Measurements from ENCODE around the gene MRPL44. TPM values are rescaled to one million over a fixed set of nuclear protein-coding genes. Genes with fewer than 3 reads are reported as not detected.

Gene MRPL44
- polyA plus RNA-seq, 1 experiment: 24.3 TPM

DNA sequence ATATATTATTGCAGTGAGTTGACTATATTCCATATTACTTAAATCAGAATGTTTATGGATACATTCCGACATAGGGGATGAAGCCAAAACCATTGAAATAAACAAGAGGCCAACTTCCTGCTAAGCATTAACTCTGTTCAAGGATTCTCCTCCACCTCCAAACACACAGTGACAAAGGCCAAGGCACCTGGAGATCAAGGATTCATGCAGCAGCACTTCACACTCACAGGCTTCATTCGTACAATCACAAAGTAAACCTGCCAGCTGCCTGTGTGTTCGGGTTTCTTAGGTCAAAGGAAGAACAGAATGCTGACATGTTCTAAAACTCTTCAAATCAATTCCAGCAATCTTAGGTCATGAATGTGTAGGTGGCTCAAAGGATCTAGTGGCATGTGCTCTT is 35.0 kb upstream of the MRPL44 start:
- TF ChIP-seq CTCF (IDR thresholded peaks at IDR 0.05; ENCODE audit: low read depth, low read length): no peak
- DNase-seq (ENCODE audit: low read depth, low spot score): no peak
- Histone ChIP-seq H3K9me3 (ENCODE audit: control insufficient read depth, insufficient read depth, low read length) (peaks cover 8% of the 10 kb centered on the region), H3K4me3 (ENCODE audit: low read depth, low read length) (no peak overlapping the region), H3K27ac (ENCODE audit: low read depth, low read length) (no peak overlapping the region), H3K27me3 (ENCODE audit: control insufficient read depth, insufficient read depth, low read length) (no peaks in the 10 kb centered on the region)
- ChIA-PET POLR2A (no interaction called here), CTCF (no interaction called here)

- Histone ChIP-seq H3K9me3 (ENCODE audit: control insufficient read depth, insufficient read depth, low read length) (peaks cover 15% of the 10 kb centered on the region), H3K27ac (ENCODE audit: low read depth, low read length) (no peak overlapping the region), H3K4me3 (ENCODE audit: low read depth, low read length) (no peak overlapping the region), H3K27me3 (ENCODE audit: control insufficient read depth, insufficient read depth, low read length) (no peaks in the 10 kb centered on the region)
- no peak for DNase-seq (ENCODE audit: low read depth, low spot score)
- POLR2A ChIA-PET: no interaction called here
- CTCF ChIA-PET: interaction anchor here (1.2 kb wide), 1 partner anchor 14 kb away, joined by 3 read pairs; no protein-coding TSS in a partner anchor
- TF ChIP-seq CTCF (IDR thresholded peaks at IDR 0.05; ENCODE audit: low read depth, low read length): no peak
Observed at GRCh38 chr2:223923976-223924375, 33.3 kb upstream of the MRPL44 start.

GRCh38 chr2:223925106-223925505 is 32.2 kb upstream of the MRPL44 start:
- ChIA-PET CTCF (interaction anchor here (0.5 to 1.2 kb wide), 3 partner anchors 15 to 252 kb away, joined by 3 to 6 read pairs (median 3); no protein-coding TSS in a partner anchor), POLR2A (no interaction called here)

DNA sequence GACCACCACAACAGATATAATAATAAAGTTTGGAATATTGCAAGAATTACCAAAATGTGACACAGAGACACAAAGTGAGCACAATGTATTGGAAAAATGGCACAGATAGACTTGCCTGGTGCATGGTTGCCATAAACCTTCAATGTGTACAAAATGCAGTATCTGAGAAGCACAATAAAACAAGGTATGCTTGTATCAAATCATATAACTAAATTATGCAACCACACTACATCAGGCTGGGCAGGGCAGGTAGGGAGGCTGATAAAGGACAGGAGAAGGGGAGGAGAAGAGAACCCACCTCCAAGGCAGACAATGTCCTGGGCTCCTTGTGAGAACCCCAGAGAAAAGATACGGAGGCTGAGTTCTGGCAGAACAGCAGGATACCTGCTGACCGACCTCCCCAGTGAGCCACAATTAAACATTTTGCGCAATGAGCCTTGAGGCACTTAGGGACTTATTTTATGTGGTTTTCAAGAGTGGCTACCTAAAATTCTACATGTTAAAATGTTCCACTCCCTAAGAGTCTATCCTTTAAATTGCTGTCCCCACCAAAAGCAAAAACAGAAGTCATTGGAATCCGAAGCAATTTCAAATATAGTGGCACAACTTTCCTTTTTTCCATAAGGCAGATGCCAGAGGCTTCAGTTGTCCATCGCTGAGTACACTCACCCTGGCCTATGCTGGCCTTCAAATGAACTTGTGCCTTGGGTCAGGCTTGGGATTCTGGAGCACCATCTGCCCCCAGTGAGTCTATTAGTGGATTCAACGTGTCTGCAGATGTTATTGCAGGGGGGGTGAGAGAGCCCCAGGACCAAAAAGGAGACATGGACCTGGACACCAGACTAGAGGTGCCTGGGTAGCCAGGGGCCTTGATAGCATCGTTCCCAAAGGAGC is 28.9 kb upstream of the MRPL44 start:
- Histone ChIP-seq H3K27ac (ENCODE audit: low read depth, low read length) (no peak overlapping the region), H3K4me3 (ENCODE audit: low read depth, low read length) (no peak overlapping the region), H3K27me3 (ENCODE audit: control insufficient read depth, insufficient read depth, low read length) (no peaks in the 10 kb centered on the region), H3K9me3 (ENCODE audit: control insufficient read depth, insufficient read depth, low read length) (peaks cover 15% of the 10 kb centered on the region)
- POLR2A ChIA-PET: no interaction called here
- no peak for DNase-seq (ENCODE audit: low read depth, low spot score)
- no peak for TF ChIP-seq CTCF (IDR thresholded peaks at IDR 0.05; ENCODE audit: low read depth, low read length)
- CTCF ChIA-PET: interaction anchor here (1.3 kb wide), 1 partner anchor 9 kb away, joined by 3 read pairs; no protein-coding TSS in a partner anchor

More at GRCh38 chr2:223925106-223925505, 32.2 kb upstream of the MRPL44 start:
- Histone ChIP-seq H3K27me3 (ENCODE audit: control insufficient read depth, insufficient read depth, low read length) (no peaks in the 10 kb centered on the region), H3K4me3 (ENCODE audit: low read depth, low read length) (no peak overlapping the region), H3K9me3 (ENCODE audit: control insufficient read depth, insufficient read depth, low read length) (peaks cover 15% of the 10 kb centered on the region), H3K27ac (ENCODE audit: low read depth, low read length) (no peak overlapping the region)
- no peak for DNase-seq (ENCODE audit: low read depth, low spot score)
- no peak for TF ChIP-seq CTCF (IDR thresholded peaks at IDR 0.05; ENCODE audit: low read depth, low read length)

- Histone ChIP-seq H3K27ac (ENCODE audit: low read depth, low read length) (no peak overlapping the region), H3K9me3 (ENCODE audit: control insufficient read depth, insufficient read depth, low read length) (peaks cover 15% of the 10 kb centered on the region), H3K4me3 (ENCODE audit: low read depth, low read length) (no peak overlapping the region), H3K27me3 (ENCODE audit: control insufficient read depth, insufficient read depth, low read length) (no peaks in the 10 kb centered on the region)
- CTCF ChIA-PET: interaction anchor here (0.8 to 1.3 kb wide), 2 partner anchors 10 to 16 kb away, joined by 3 read pairs; no protein-coding TSS in a partner anchor
- POLR2A ChIA-PET: no interaction called here
- no peak for DNase-seq (ENCODE audit: low read depth, low spot score)
- no peak for TF ChIP-seq CTCF (IDR thresholded peaks at IDR 0.05; ENCODE audit: low read depth, low read length)
Observed at GRCh38 chr2:223929571-223930102, 27.6 kb upstream of the MRPL44 start.

Measured in AG04450 (cell line).